Head of caudate nucleus (tissue), 42 donors: ENCODE measurements around the gene MGAT2.
"Not testable (repeated sequence)": the region's sequence is repeated elsewhere in the genome, so short reads cannot be mapped to it uniquely, and the experiment has no call there.

Experiments used
- DNase-seq, 42 donors: peaks; one replicate each; pipeline versions ENCODE4 v3.0.0 to v3.0.0-alpha.2; 2020 to 2021; ENCODE audit warnings: mixed read lengths in 7 of 42
- intact Hi-C: fragments of 100-400 bp; cut with DNase I; formaldehyde crosslinking; loops from one replicate; pipeline ENCODE4 v1.15.0; 2022

MGAT2 gene

DNA sequence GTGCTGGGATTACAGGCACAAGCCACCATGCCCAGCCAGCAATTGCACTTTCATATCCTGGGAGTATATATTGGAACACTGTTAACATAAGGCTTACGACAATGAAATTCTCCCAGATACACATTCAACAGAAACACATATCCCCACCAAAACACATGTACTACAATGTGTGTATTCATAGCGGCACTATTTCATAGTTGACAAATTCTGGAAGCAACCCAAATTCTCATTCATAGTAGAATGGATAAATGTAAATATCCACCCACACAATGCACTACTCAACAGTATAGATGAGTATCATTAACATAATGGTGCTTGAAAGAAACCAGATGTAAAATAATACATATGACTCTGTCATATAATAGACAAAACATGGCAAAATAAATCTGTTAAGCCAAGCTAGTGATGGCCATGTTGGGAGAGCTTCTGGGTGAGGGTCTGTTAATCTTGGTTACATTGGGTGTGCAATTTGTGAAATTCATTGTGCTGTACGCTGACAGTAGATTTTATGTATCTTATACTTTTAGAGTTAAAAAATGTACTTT, 17.0 kb downstream of the MGAT2 start:
- intact Hi-C loops, result loop anchor here (5.0 to 10.0 kb wide), 2 partner anchors 55 to 217 kb away; partner anchors contain the start of genes KLHDC1 and NEMF

GRCh38 chr14:49640540-49641417, 20.2 kb downstream of the MGAT2 start:
- DNase-seq, result no peak
- intact Hi-C loops, result no loop called here

More for the DNA sequence above, 17.0 kb downstream of the MGAT2 start:
- no peak for DNase-seq

GRCh38 chr14:49641697-49642129, 21.1 kb downstream of the MGAT2 start:
- intact Hi-C loops, result no loop called here
- no peak for DNase-seq

DNA sequence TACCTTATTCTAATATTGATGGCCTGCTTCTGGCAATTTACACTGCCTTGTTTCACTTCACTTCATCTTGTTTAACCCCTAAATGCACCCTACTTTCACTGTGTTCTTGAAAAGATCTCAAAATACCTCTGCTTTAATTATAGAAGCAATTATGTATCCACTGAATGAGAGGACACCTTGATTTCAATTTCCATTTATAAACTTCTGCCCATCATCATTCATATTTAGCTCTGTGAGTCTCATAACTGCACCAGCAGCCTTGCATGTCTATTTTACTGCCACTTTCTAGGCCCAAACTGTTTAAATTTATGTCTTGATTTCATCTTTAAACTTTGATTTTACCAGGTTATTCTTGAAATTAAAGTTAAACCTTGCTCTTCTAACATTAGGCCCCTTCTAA, 21.6 kb downstream of the MGAT2 start:
- intact Hi-C loops, result no loop called here

GRCh38 chr14:49653508-49653907, 32.9 kb downstream of the MGAT2 start:
- no peak for DNase-seq
- intact Hi-C loops, result no loop called here

More for the DNA sequence above, 21.6 kb downstream of the MGAT2 start:
- no peak for DNase-seq

DNA sequence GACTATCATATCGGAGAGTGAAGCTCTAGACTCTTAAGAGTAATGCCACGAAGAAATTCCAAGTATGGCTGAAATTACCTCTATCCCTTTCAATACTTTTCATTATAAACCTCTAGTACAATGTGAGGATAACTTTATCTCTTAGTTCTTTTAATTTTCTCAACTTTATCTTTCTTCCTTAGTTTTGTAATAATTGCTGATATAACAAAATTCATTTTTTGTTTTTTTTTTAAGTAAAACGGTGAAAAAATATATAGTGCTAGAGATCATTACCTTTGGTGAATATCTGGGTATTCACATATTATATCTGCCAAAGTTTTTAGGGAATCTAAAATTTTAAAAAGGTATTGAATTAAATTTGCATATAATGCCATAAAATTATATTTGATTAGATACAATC, 33.9 kb downstream of the MGAT2 start:
- DNase-seq, result no peak
- intact Hi-C loops, result no loop called here

DNA sequence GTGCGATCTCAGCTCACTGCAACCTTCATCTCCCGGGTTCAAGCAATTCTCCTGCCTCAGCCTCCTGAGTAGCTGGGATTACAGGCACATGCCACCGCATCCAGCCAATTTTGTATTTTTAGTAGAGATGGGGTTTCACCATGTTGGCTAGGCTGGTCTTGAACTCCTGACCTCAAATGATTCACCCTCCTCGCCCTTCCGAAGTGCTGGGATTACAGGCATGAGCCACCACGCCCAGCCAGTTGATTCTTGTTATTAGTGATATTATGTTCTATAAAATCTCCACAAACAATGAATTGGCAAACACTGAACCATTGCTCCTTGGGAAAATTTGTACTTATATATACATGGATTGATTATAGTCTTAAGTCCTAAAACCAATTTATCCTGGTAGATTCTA, 36.9 kb downstream of the MGAT2 start:
- DNase-seq, intact Hi-C loops: not testable (repeated sequence)

DNA sequence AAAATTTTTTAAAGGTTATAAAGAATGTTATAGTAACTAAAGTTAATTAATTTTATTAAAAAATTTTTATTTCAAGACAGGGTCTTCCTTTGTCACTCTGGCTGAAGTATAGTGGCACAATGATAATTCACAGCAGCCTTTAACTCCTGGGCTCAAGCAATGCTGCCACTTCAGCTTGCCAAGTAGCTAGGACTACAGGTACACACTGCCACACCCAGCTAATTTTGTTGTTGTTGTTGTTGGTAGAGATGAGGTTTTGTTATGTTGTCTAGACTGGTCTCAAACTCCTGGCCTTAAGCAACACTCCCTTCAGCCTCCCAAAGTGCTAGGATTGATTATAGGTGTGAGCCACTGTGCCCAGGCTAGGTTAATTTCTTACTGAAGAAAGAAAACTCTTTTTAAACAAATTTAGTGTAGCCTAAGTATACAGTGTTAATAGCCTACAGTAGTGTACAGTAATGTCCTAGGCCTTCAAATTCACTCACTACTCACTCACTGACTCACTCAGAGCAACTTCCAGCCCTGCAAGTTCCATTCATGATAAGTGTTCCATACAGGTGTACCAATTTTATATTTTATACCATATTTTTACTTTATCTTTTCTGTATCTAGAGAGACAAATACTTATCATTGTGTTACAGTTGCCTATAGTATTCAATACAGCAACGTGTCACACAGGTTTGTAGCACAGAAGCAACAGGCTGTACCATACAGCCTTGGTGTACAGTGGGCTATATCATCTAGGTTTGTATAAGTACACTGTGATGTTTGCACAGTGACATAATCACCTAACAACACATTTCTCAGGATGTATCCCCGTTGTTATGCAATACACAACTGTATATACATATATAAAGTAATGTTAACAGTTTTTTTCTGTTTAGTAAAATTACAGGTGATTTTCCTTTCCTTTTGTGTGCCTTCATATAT, 39.2 kb downstream of the MGAT2 start:
- intact Hi-C loops, result no loop called here
- no peak for DNase-seq

- DNase-seq, result no peak
Measured at GRCh38 chr14:49670475-49670874, 49.9 kb downstream of the MGAT2 start.

More at GRCh38 chr14:49670475-49670874, 49.9 kb downstream of the MGAT2 start:
- intact Hi-C loops, result no loop called here
